ENCODE measurements around the gene SLC22A23.

The SLC22A23 gene

DNA sequence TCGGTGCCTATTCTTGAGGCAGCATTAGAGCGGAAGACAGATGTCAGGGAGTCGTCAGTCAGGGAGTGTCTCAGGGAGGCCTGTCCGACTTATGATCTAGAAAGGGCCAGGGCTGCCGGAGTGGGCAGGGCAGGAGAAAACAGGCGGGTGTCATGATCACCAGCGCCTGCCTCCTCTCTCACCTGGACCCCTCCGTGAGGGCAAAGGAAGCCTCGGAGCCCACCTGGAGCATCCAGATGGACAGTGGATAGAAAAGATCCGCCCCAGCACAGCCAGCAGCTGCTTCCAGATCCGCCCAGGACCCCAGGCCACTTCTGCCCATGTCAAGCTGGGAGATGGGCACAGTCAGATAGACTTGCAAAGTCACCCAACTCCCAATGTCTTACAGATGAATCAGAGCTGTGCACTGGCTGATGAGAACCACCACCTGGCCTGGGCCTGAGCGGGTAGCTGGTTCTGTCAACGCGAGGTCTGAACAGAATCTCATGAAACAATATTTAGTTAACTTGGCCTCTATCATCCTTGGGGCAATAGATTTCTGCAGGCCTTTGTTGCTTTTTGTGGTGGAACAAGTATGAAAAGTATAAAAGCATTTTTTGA lies 175.9 kb downstream of the SLC22A23 start:
- DNase-seq: no peak

GRCh38 chr6:3280091-3280490 lies 176.8 kb downstream of the SLC22A23 start:
- DNase-seq: no peak

- DNase-seq: no peak
Measured at GRCh38 chr6:3278691-3279090, 178.2 kb downstream of the SLC22A23 start.

DNA sequence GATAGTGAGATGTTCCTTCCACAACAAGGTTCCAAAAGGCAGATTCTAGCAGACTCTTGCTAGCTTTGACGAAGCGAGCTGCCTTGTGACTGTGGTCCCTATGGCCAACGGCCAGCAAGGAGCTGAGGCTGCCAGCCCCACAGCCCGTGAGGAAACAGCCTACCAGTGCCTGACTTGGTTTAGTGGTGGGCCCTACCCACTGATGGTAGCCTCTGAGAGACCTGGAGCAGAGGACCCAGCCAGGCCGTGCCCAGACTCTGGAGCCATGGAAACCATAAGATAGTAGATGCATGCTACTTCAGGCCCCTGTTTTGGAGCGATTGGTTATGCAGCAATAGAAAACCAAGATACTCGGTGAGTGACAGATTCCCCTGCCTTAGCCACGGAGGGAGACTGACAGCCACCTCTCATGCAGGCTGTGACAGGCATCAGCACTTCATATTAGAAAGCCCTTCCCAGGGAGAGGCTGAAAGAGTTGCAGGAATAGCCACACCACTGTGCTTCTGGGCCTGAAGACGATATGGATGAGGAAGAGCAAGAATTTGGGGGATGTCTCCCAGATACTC lies 178.9 kb downstream of the SLC22A23 start:
- DNase-seq: no peak

GRCh38 chr6:3277251-3277650 lies 179.6 kb downstream of the SLC22A23 start:
- no peak for DNase-seq

- no peak for DNase-seq
Measured at GRCh38 chr6:3276174-3277167, 180.4 kb downstream of the SLC22A23 start.

DNA sequence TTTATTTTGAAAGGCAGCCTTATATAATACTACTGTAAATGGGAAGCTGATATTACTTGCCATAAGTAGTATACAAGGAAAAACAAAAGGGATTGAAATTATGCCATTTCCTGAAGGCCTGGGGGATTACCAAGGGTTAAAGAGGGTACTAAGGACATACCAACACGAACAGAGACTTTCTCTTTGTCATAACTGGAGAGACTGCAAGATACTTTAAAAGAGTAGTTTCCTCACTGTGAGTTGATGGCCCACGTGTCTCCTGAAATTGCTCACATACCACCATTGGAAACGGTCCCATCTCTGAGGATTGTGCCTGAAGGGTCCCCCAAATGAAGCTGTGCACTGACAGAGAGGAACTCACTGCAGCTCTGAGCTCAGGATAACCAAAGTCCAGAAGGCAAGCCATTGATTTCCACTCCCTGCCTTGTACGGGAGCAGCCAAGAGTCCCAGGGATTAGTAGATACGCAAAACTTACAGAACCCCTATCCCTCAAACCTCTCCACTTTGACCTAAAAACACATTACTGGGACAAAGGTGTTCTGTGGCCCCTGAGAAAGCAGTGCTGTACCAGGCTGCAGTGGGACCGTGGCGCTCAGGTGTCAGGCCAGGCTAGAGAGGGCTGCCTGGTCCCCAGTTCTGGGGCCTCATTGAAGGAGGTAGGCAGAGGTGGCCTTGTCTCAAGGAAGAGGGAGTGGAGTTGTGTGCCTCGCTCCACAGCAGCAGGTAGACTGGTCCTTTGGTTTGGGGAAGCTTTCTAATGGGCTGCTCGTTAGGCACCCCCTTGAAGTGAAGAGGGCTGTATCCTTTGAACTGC lies 182.9 kb downstream of the SLC22A23 start:
- no peak for DNase-seq

DNA sequence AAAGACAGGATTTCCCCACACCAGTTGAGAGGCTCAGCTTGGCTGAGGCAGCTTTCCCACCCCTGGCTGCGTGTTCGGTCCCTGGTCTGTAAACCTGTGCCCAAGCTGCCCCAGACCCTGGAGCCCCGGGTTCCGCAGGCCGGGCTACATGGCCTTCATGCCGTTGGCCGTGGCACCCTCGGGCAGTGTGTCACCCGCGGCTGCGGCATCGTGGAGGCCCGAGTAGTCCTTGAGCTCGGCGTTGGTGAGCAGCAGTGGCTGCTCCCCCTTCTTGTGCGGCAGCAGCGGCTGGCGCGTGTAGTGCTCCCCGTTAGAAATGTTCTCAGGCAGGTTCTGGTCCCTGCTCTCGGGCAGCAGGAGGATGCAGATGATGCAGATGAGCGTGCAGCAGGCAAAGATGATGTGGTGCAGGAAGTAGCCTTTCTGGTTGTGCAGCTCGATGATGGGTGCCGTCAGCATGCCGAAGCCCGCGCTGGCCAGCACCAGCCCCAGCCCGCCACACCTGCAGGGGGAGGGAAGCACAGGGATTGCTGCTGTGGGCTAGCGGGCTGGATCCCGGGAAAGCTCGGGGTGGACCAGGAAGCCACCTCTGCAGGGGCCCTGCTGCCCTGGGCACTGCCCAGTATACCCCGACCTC lies 183.8 kb downstream of the SLC22A23 start:
- DNase-seq: no peak

- DNase-seq: no peak
Measured at GRCh38 chr6:3271756-3272155, 185.1 kb downstream of the SLC22A23 start.

- no peak for DNase-seq
Measured at GRCh38 chr6:3270258-3270657, 186.6 kb downstream of the SLC22A23 start.

DNA sequence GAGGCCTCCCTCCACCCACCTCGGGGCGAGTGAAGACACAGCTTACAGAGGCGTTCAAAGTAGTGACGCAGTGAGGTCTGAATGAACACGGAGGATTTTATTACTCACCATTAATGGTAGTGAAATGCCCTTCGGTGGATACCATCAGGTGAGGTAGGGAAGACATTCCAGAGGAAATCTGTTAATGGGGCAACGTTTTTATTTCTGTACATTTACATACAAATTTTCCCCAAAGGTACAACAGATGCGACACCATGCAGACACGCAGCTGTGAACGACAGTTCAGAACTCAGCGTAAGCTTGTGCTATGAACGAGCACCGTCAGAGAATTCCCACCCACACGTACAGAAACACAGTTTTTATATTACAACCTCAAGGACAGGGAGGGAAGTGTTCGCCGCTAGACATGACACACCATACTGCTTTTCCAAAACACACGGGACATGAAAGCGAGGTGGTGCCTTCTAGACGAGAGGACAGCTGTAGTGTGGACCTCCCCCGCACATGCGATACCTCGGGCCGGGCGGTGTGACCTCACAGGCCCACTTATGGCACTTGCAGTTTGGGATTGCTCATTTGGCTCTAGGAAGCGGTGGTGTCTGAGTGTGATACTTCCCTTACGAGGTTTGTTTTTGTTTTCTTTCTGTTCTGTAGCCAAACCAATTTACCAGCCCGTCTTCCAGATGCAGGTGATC lies 187.4 kb downstream of the SLC22A23 start:
- no peak for DNase-seq

- no peak for DNase-seq
Measured at GRCh38 chr6:3268680-3269079, 188.2 kb downstream of the SLC22A23 start.

GRCh38 chr6:3267162-3267561 lies 189.7 kb downstream of the SLC22A23 start:
- no peak for DNase-seq

DNA sequence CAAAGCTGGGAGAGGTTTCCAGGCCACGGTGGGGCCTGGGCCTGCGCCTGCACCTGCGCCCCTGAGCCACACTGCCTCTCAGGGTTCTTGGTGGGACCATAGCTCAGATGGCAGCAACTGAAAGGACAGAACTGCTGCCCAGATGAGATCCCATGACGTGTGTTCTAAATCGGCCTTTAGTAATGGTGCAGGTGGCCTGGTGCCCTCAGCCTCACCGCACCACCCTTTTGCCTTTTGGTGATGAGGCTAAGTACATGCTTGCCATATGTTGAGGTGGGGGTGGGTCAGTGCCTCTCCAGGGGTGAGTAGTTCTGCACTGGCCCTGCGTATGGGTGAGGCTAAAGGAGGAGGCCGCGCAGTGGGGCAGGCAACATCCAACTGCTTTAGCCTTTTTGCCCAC lies 190.7 kb downstream of the SLC22A23 start:
- no peak for DNase-seq

DNA sequence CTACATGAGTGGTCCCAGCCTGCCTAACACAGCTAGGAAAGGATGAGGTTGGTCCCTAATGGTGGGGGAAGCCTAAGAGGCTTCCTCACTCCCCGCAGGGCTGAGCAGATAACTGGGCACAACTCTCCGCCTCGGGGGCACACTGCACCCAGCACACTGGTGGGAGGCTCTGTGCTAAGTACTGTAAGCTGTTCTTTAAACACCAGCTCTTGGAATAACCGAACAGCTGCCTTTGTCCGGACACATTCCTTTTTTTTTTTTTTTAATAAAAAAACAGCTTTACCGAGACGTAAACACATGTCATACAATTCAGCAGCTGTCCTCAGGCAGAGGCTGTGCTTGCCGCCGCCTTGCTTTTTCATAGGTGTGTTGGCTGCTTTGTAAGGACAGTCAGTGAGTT lies 191.2 kb downstream of the SLC22A23 start:
- no peak for DNase-seq

DNA sequence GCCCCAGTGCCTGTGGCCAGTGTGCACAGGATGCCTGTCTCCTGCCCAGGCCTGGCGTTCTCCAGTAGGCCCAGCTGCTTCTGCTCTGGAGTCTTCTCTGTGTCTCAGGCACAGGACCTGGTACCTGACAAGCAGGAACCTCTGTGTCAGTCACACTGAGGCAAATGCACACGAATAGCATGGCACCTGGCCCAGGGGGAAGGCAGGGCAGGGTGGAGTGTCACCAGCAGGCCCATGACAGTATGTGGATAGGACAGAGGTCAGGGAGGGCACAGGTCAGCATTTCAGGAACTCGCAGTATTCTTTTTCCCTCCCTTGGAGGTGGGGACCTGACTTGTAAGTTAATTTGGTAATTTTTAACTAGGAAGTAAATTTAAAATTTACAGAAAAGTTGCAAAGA lies 192.5 kb downstream of the SLC22A23 start:
- DNase-seq: no peak

DNA sequence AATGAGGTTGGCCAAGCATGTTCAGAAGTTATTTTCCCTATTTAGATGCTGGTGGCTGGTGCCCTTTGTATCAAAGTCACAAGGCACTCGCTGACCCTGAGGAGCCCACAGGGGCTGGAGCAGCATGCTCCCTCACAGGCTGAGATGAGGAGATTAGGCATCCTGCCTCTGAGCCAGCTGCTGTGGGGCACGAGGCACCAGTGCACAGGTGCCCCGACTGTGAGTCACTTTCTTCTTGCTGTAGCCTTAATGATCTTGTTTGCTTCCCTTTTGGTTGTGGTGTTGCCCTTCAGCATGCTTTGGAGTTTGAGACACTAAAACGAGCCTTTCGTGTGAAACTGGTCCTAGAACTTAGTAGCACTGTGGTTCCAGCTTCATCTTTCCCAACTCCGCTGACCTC lies 193.8 kb downstream of the SLC22A23 start:
- DNase-seq: no peak

DNA sequence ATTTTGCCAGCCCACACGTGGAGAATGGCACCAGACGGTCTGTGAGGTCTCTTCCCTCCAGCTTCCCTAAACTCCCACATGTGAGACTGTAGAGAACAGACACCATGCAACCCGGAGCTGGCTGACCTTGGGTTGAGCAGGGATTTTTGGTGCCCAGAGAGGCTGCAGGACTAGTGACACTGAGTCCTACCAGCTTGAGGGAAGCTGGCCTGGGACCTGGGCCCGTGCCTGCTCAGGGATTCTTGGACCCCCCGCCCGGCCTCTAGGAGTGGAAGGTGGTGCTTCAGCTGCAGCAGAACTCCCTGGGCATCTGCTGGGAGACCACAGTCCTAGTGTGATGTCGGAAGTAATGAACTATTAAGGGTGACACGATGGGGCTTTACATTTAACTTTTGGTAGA lies 194.9 kb downstream of the SLC22A23 start:
- DNase-seq: no peak

GRCh38 chr6:3261518-3261820 lies 195.4 kb downstream of the SLC22A23 start:
- DNase-seq: no peak

DNA sequence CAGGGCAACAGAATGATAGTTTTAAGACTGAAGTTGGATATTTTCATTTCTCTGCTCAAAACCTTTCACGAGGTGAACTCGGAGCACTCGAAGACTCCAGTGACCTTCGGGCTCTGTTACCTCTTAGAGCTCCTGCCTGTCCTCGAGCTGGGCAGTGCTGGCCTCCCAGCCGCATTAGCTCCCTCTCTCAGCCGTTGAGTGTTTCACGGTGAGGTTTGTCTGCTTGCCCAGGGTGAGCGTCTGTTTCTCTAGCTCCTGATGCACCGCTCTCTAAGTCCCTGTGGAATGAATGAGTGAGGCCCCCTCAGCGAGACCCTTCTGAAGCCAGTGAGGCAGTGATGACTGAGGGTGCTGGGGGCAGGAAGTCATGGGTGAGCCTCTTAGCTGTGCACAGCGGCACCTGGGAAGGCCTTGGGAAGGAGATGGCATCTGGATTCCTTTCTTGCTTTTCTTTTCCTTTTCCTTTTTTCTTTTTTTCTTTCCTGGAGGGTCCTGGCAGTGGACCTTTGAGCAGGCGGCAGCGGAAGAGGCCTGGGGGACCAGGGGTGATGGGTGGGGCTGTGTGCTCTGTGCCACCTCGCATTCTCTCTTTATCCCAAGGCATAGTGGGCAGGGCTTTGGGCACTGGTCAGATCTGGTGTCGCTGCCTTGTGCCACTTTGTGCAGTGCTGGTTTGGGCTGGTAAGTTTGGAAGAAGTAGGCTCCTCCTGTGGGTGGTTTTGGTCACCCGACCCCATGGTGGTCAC lies 195.9 kb downstream of the SLC22A23 start:
- no peak for DNase-seq

- no peak for DNase-seq
Measured at GRCh38 chr6:3260296-3260695, 196.6 kb downstream of the SLC22A23 start.
